ENCODE data around the gene AK9. TPM values are rescaled to one million over a fixed set of nuclear protein-coding genes. Genes with fewer than 3 reads are reported as not detected.
A peak's percentile ranks its signal among the peaks of the same experiment; 100 is the strongest.
"Not testable (repeated sequence)": the region's sequence is repeated elsewhere in the genome, so short reads cannot be mapped to it uniquely, and the experiment has no call there.

The AK9 gene
- total and polyA plus RNA-seq, 9 donors = 4.8 to 10.5 (median 6.5) TPM

GRCh38 chr6:109720311-109720710, 29.3 kb upstream of the AK9 start:
- 100% methylated on average over 1 of the region's 3 CpGs for WGBS (ENCODE audit: insufficient coverage)

GRCh38 chr6:109718991-109719390, 28.0 kb upstream of the AK9 start:
- WGBS (ENCODE audit: insufficient coverage) = 94% methylated on average over 3 of the region's 5 CpGs
- Histone ChIP-seq H3K4me1 (ENCODE audit: control insufficient read depth, insufficient read depth, low read length) (no peaks in the 10 kb centered on the region), H3K4me3 (ENCODE audit: low read length) (no peak overlapping the region), H3K9me3 (replicated peaks; ENCODE audit: control insufficient read depth, low read depth, low read length) (no peaks in the 10 kb centered on the region), H3K36me3 (ENCODE audit: control insufficient read depth, insufficient read depth, low read length) (peaks cover 5% of the 10 kb centered on the region), H3K27me3 (ENCODE audit: control insufficient read depth, insufficient read depth, low read length) (no peaks in the 10 kb centered on the region), H3K27ac (ENCODE audit: low read length) (no peak overlapping the region)
- no peak for DNase-seq

More at GRCh38 chr6:109720311-109720710, 29.3 kb upstream of the AK9 start:
- DNase-seq = peak; percentile 16
- H3K9me3 ChIP-seq (replicated peaks; ENCODE audit: control insufficient read depth, low read depth, low read length) = no peaks in the 10 kb centered on the region
- no peak overlapping the region for H3K4me3 ChIP-seq (ENCODE audit: low read length)
- no peaks in the 10 kb centered on the region for H3K4me1 ChIP-seq (ENCODE audit: control insufficient read depth, insufficient read depth, low read length)
- peaks cover 5% of the 10 kb centered on the region for H3K36me3 ChIP-seq (ENCODE audit: control insufficient read depth, insufficient read depth, low read length)
- no peak overlapping the region for H3K27ac ChIP-seq (ENCODE audit: low read length)
- no peaks in the 10 kb centered on the region for H3K27me3 ChIP-seq (ENCODE audit: control insufficient read depth, insufficient read depth, low read length)

DNA sequence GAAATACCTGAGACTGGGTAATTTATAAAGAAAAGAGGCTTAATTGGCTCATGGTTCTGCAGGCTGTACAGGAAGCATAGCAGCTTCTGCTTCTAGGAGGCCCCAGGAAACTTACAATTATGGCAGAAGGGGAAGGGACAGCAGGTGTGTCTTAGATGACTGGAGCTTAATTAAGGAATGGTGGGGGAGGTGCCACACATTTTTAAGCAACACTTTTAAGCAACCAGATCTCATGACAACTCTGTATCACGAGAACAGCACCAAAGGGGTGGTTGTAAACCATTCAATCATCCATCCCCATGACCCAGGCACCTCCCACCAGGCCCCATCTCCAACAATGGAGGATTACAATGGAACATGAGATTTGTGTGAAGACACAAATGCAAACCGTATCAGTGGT, 27.0 kb upstream of the AK9 start:
- peaks cover 5% of the 10 kb centered on the region for H3K36me3 ChIP-seq (ENCODE audit: control insufficient read depth, insufficient read depth, low read length)
- no peak for DNase-seq
- H3K9me3 ChIP-seq (replicated peaks; ENCODE audit: control insufficient read depth, low read depth, low read length) = no peaks in the 10 kb centered on the region
- no peak overlapping the region for H3K4me3 ChIP-seq (ENCODE audit: low read length)
- H3K27me3 ChIP-seq (ENCODE audit: control insufficient read depth, insufficient read depth, low read length) = no peaks in the 10 kb centered on the region
- H3K4me1 ChIP-seq (ENCODE audit: control insufficient read depth, insufficient read depth, low read length) = no peaks in the 10 kb centered on the region
- no peak overlapping the region for H3K27ac ChIP-seq (ENCODE audit: low read length)
- no CpG with 5 or more reads among the region's 2 CpGs for WGBS (ENCODE audit: insufficient coverage)

GRCh38 chr6:109715616-109716015, 24.6 kb upstream of the AK9 start:
- no peaks in the 10 kb centered on the region for H3K27me3 ChIP-seq (ENCODE audit: control insufficient read depth, insufficient read depth, low read length)
- no peaks in the 10 kb centered on the region for H3K4me1 ChIP-seq (ENCODE audit: control insufficient read depth, insufficient read depth, low read length)
- peaks cover 5% of the 10 kb centered on the region for H3K36me3 ChIP-seq (ENCODE audit: control insufficient read depth, insufficient read depth, low read length)
- H3K4me3 ChIP-seq (ENCODE audit: low read length) = no peak overlapping the region
- DNase-seq = no peak
- H3K9me3 ChIP-seq (replicated peaks; ENCODE audit: control insufficient read depth, low read depth, low read length) = peaks cover 2% of the 10 kb centered on the region
- no CpG with 5 or more reads among the region's 2 CpGs for WGBS (ENCODE audit: insufficient coverage)
- no peak overlapping the region for H3K27ac ChIP-seq (ENCODE audit: low read length)

- Histone ChIP-seq H3K4me3 (ENCODE audit: low read length) (no peak overlapping the region), H3K9me3 (replicated peaks; ENCODE audit: control insufficient read depth, low read depth, low read length) (peaks cover 5% of the 10 kb centered on the region), H3K36me3 (ENCODE audit: control insufficient read depth, insufficient read depth, low read length) (peaks cover 5% of the 10 kb centered on the region), H3K4me1 (ENCODE audit: control insufficient read depth, insufficient read depth, low read length) (no peaks in the 10 kb centered on the region), H3K27me3 (ENCODE audit: control insufficient read depth, insufficient read depth, low read length) (no peaks in the 10 kb centered on the region), H3K27ac (ENCODE audit: low read length) (no peak overlapping the region)
- no CpG with 5 or more reads among the region's 1 CpG for WGBS (ENCODE audit: insufficient coverage)
- no peak for DNase-seq
Measured at GRCh38 chr6:109714611-109715010, 23.6 kb upstream of the AK9 start.

- no peaks in the 10 kb centered on the region for H3K4me1 ChIP-seq (ENCODE audit: control insufficient read depth, insufficient read depth, low read length)
- no peak for DNase-seq
- no peaks in the 10 kb centered on the region for H3K27me3 ChIP-seq (ENCODE audit: control insufficient read depth, insufficient read depth, low read length)
- no peak overlapping the region for H3K4me3 ChIP-seq (ENCODE audit: low read length)
- no peak overlapping the region for H3K27ac ChIP-seq (ENCODE audit: low read length)
- H3K9me3 ChIP-seq (replicated peaks; ENCODE audit: control insufficient read depth, low read depth, low read length) = peaks cover 8% of the 10 kb centered on the region
- 80% methylated on average over 1 of the region's 3 CpGs for WGBS (ENCODE audit: insufficient coverage)
- H3K36me3 ChIP-seq (ENCODE audit: control insufficient read depth, insufficient read depth, low read length) = peaks cover 5% of the 10 kb centered on the region
Measured at GRCh38 chr6:109714166-109714565, 23.2 kb upstream of the AK9 start.

DNA sequence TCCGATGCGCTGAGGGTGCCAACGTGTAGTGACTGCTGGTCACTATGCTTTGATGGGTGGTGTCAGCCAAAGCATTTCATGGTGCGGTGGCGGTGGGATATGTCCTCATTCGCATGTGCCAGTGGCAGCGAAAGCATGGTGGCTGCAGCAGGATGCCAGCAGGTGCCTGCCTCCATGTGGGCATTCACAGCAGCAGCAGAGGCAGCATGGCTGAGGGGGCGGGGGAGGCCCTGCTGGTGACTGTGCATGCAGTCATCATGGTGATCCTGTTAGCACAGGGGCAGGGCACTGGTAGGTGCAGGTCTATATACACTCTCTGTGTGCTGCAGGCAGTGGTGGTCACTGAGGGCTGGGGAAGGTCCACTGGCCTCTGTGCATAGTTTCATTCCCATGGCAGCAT, 22.1 kb upstream of the AK9 start:
- WGBS (ENCODE audit: insufficient coverage) = 96% methylated on average over 8 of the region's 8 CpGs

GRCh38 chr6:109708099-109708498, 17.1 kb upstream of the AK9 start:
- peaks cover 11% of the 10 kb centered on the region for H3K9me3 ChIP-seq (replicated peaks; ENCODE audit: control insufficient read depth, low read depth, low read length)
- H3K4me3 ChIP-seq (ENCODE audit: low read length); H3K27me3 ChIP-seq (ENCODE audit: control insufficient read depth, insufficient read depth, low read length); H3K36me3 ChIP-seq (ENCODE audit: control insufficient read depth, insufficient read depth, low read length); H3K27ac ChIP-seq (ENCODE audit: low read length); H3K4me1 ChIP-seq (ENCODE audit: control insufficient read depth, insufficient read depth, low read length); DNase-seq: not testable (repeated sequence)
- WGBS (ENCODE audit: insufficient coverage) = no CpG with 5 or more reads among the region's 2 CpGs

More for the DNA sequence above, 22.1 kb upstream of the AK9 start:
- DNase-seq = no peak
- Histone ChIP-seq H3K4me1 (ENCODE audit: control insufficient read depth, insufficient read depth, low read length) (no peaks in the 10 kb centered on the region), H3K36me3 (ENCODE audit: control insufficient read depth, insufficient read depth, low read length) (peaks cover 3% of the 10 kb centered on the region), H3K9me3 (replicated peaks; ENCODE audit: control insufficient read depth, low read depth, low read length) (peaks cover 11% of the 10 kb centered on the region), H3K27me3 (ENCODE audit: control insufficient read depth, insufficient read depth, low read length) (no peaks in the 10 kb centered on the region), H3K27ac (ENCODE audit: low read length) (no peak overlapping the region), H3K4me3 (ENCODE audit: low read length) (no peak overlapping the region)

DNA sequence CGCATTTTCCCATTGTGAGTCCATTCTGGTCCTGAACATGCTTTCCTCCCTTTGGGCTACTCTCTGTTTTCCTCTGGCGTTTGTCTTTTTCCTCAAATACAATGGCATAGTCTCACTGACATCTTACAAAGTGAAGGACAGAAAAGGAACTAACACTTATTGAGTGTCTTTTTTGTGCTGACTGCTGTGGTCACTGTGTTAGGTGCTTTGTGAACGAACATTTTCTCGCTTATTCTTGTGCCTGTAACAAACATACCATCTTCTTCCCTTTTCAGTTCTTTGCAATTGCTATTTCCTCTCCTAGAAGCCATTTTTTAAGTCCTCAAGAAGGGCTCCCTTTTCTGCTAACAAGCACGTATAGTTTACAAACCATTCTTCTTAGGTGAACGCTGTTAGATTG, 15.5 kb upstream of the AK9 start:
- Histone ChIP-seq H3K4me3 (ENCODE audit: low read length) (no peak overlapping the region), H3K36me3 (ENCODE audit: control insufficient read depth, insufficient read depth, low read length) (no peaks in the 10 kb centered on the region), H3K4me1 (ENCODE audit: control insufficient read depth, insufficient read depth, low read length) (no peaks in the 10 kb centered on the region), H3K9me3 (replicated peaks; ENCODE audit: control insufficient read depth, low read depth, low read length) (peaks cover 9% of the 10 kb centered on the region), H3K27me3 (ENCODE audit: control insufficient read depth, insufficient read depth, low read length) (no peaks in the 10 kb centered on the region), H3K27ac (ENCODE audit: low read length) (no peak overlapping the region)
- DNase-seq = no peak
- WGBS (ENCODE audit: insufficient coverage) = 100% methylated on average over 1 of the region's 6 CpGs

DNA sequence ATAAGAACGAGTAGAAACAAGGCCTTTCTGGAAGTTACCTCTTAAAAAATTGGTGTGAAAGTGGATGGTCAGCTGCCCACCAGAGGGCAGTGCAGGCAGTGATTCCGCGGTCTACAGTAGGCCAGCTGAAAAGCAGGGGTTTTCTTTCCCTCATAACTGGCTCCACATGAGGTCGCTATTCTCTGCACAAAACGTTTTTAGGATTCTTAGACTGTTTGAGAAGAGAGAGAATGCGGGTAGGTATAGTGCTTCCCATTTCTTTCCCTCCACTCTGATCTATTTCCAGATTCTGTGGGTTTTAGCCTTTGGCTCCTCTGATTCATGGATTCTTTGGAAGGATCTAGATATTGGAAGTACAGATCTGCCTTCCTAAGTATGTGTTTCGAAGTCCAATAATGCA, 14.3 kb upstream of the AK9 start:
- DNase-seq = peak; percentile 92
- Histone ChIP-seq H3K36me3 (ENCODE audit: control insufficient read depth, insufficient read depth, low read length) (no peaks in the 10 kb centered on the region), H3K27ac (ENCODE audit: low read length) (no peak overlapping the region), H3K9me3 (replicated peaks; ENCODE audit: control insufficient read depth, low read depth, low read length) (peaks cover 8% of the 10 kb centered on the region), H3K4me1 (ENCODE audit: control insufficient read depth, insufficient read depth, low read length) (no peaks in the 10 kb centered on the region), H3K27me3 (ENCODE audit: control insufficient read depth, insufficient read depth, low read length) (no peaks in the 10 kb centered on the region), H3K4me3 (ENCODE audit: low read length) (no peak overlapping the region)
- 0% methylated on average over 1 of the region's 7 CpGs for WGBS (ENCODE audit: insufficient coverage)

DNA sequence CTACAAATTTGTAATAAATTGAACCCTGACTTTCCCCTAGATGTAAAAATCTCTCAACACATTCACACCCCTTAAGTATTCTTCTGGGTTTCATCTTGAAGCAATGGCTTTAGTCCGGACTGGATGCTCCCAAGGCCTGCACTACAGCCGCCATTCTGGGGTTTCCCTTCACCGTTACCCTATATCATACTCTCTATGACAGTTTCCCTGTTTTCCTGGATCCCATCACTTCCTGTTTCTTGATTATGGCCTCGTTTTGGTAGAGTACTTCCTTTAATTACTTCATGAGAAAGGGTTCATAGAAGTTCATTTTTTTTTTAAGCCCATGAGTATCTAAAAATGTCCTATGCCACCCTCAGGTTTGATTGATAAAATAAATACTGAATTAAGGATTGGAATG, 11.8 kb upstream of the AK9 start:
- no peak overlapping the region for H3K27ac ChIP-seq (ENCODE audit: low read length)

More for the DNA sequence above, 11.8 kb upstream of the AK9 start:
- Histone ChIP-seq H3K4me3 (ENCODE audit: low read length) (no peak overlapping the region), H3K4me1 (ENCODE audit: control insufficient read depth, insufficient read depth, low read length) (no peaks in the 10 kb centered on the region), H3K27me3 (ENCODE audit: control insufficient read depth, insufficient read depth, low read length) (no peaks in the 10 kb centered on the region), H3K36me3 (ENCODE audit: control insufficient read depth, insufficient read depth, low read length) (no peaks in the 10 kb centered on the region), H3K9me3 (replicated peaks; ENCODE audit: control insufficient read depth, low read depth, low read length) (no peaks in the 10 kb centered on the region)
- WGBS (ENCODE audit: insufficient coverage) = 80% methylated on average over 1 of the region's 4 CpGs
- no peak for DNase-seq
